HT-29 (cell line): Measurements from ENCODE around the gene ENPP7. TPM values are rescaled to one million over a fixed set of nuclear protein-coding genes. Genes with fewer than 3 reads are reported as not detected.

Experiments used
- DNase-seq: peaks from one replicate; pipeline ENCODE4 v3.0.0-alpha.2; 2015; ENCODE audit warnings: low spot score
- small RNA-seq: library from RNA; depleted of rRNA; stranded (forward); fragments of <200 nt; gene quantifications from one replicate; pipeline ENCODE3, GENCODE V24; 2014
- total RNA-seq: library from RNA; depleted of rRNA; stranded (reverse); fragments of >200 nt; shearing (Covaris generic); gene quantifications from 2 replicates; pipeline ENCODE4 v1.2.3, GENCODE V29; 2014; rRNA removed

Gene ENPP7
- total RNA-seq, 1 experiment from 2014 or later, result not detected

DNA sequence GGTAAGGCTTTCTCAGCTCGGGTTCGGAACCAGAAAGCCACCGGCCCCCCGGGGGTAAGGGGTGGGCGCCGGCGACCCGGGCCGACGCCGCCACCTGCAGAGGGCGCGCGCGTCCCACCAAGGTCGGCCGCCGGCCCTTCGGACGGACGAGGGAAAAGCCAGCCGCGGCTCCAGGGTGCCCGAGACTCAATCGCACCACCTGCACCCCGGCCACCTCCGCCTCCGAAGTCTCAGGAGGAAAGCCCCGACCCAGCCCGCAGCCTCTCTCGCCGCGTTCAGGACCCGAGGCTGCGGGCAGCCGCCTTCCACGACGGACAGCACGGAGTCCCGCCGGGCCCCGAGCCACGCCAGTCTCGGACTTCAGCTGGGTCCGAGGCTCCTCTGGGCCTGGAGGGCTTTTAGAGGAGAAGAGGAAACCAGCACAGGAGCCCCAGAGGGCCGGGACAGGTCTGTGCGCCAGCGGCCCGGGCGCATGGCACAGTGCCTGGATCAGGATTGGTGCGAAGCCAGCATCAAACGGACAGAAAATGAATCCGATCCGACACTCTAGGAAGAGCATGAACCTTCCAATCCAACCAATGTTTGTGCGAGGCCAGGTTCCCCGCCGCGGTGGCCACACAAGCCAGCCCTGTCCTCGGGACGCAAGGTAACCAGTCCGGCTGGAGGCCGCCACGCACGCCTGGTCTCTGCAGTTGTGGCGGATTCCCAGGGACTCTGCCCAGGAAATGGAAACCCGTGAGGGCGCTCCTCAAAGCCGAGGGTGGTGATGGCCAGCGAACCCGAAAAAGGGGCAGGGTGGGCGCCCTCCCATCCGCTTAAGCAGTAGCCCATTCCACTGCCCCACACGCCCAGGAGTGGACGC lies 59.4 kb downstream of the ENPP7 start:
- peak; percentile 62 for DNase-seq

DNA sequence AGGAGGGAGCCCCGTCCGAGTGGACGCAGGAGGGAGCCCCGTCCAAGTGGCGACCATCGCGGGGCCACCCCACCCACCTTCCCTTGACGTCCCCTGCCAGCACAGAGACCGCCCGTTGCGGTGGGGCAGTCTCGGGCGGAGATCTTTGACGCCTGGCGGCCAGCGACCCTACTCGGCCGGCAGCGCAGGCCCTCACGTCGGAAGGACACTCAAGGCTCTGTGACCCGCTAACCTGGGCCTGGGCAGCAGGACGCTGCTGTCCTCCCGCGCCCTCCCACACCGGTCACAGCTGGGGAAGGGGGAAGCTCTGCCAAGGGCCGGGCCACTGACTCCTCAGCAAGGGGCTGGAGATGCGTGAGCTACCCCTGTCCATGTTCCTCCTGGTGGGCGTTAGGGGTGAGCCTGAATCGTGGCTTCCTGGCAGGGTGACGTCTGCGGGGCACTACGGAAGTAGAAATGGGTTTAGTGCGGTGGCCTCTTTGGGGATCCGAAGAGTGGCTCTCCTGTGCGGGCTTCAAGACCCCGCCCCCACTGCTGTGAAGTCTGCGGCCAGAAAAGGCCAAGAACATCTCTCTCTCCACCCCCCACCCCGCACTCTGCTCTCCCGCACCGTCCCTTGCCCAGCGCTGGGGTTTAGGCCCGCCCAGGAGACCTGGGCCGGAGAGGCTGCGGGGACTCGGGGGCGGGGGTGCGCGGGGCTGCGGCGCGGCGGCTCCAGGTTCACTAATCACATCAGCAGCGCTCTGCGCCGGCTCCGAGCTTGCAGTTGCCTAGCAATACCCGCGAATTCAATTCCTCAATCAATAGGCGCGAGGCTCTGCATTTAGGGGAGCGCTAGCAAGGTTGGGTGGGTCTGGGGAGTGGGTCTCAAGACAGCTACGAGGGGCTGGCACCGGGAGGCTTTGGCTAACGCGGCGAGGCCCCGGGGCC lies 60.3 kb downstream of the ENPP7 start:
- no peak for DNase-seq

DNA sequence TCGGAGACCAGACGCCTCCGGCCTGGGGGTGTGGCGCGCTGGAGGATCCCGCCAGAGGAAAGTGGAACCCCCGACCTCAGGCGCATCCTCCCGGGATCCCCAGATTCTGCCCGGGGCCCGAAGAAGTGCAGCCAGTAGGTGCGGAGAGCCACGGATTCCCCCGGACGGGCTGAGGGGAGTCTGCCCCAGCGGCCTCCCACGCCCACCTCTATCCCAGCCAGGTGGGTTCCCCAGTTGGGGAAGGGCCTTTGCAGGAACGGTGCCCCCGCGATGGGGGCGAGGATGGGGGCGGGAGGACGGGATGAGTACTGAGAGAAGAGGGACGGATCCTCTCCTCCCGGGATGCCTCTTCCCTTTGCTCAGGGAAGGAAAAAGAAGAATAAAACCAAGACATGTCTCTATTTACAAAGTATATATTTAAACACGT lies 61.0 kb downstream of the ENPP7 start:
- no peak for DNase-seq

Small RNA genes lying within 50 kb of the gene (small RNA-seq; reads per million reads assigned to genes)
- gene MIR4739, result not detected

Other genes with a start within 250 kb of the ENPP7 start
- gene RBFOX3, start 119.9 kb upstream of the ENPP7 start, total RNA-seq, result not detected in 2 replicates
- gene CBX2, start 47.2 kb downstream of the ENPP7 start, total RNA-seq, result 9.5 and 13.4 TPM in 2 replicates
- gene CBX8, start 66.1 kb downstream of the ENPP7 start, total RNA-seq, result 14.4 and 14.9 TPM in 2 replicates
- 71.4 and 72.0 TPM in 2 replicates for gene CBX4, start 108.5 kb downstream of the ENPP7 start, total RNA-seq